WTC11 (cell line): ENCODE data around the gene ZNF584.

Source experiments
- CREB1 ChIP-seq: sonication (generic); formaldehyde crosslinking; IDR thresholded peaks from 2 replicates; pipeline ENCODE4 v1.8.0; 2023; ENCODE audit warnings: mild to moderate bottlenecking, missing genetic modification reagents
- CTCF ChIP-seq: fragments of 200-600 bp; IDR thresholded peaks from 2 replicates; pipeline ENCODE4 v1.8.0; 2022; ENCODE audit warnings: antibody characterized with exemption
- E2F1 ChIP-seq: sonication (generic); formaldehyde crosslinking; IDR thresholded peaks from 2 replicates; pipeline ENCODE4 v1.8.0; 2022; ENCODE audit warnings: mild to moderate bottlenecking, missing genetic modification reagents
- E2F4 ChIP-seq: sonication (generic); formaldehyde crosslinking; IDR thresholded peaks from 2 replicates; pipeline ENCODE4 v1.8.1; 2022; ENCODE audit warnings: low read depth, mild to moderate bottlenecking, moderate library complexity, missing genetic modification reagents, borderline replicate concordance
- JUN ChIP-seq: sonication (generic); formaldehyde crosslinking; IDR thresholded peaks from 2 replicates; pipeline ENCODE4 v1.8.0; 2023; ENCODE audit warnings: mild to moderate bottlenecking, missing genetic modification reagents
- MAX ChIP-seq: sonication (generic); formaldehyde crosslinking; IDR thresholded peaks from 2 replicates; pipeline ENCODE4 v1.8.0; 2022; ENCODE audit warnings: mild to moderate bottlenecking, missing genetic modification reagents
- ZNF138 ChIP-seq: sonication (generic); formaldehyde crosslinking; conservative IDR thresholded peaks from 2 replicates; pipeline ENCODE4 v1.8.1; 2022; ENCODE audit warnings: mild to moderate bottlenecking, moderate library complexity, missing genetic modification reagents

GRCh38 chr19:58397533-58398037, 10.9 kb upstream of the ZNF584 start:
- TF ChIP-seq E2F1 (CRISPR knock-in tag) (no peak), CTCF (no peak), E2F4 (no peak), ZNF138 (CRISPR knock-in tag) (no peak), MAX (CRISPR knock-in tag) (no peak), CREB1 (CRISPR knock-in tag) (no peak), JUN (CRISPR knock-in tag) (no peak)
